HG03354 (cell line): ENCODE measurements around the gene HOXB13.

Experiments
- ATAC-seq: cut with Tn5 transposase; IDR thresholded peaks from one replicate; pipeline ENCODE4 v1.9.1; 2021; ENCODE audit warnings: mild to moderate bottlenecking; ENCODE audit not compliant: unreplicated experiment, poor library complexity, severe bottlenecking

Gene HOXB13

DNA sequence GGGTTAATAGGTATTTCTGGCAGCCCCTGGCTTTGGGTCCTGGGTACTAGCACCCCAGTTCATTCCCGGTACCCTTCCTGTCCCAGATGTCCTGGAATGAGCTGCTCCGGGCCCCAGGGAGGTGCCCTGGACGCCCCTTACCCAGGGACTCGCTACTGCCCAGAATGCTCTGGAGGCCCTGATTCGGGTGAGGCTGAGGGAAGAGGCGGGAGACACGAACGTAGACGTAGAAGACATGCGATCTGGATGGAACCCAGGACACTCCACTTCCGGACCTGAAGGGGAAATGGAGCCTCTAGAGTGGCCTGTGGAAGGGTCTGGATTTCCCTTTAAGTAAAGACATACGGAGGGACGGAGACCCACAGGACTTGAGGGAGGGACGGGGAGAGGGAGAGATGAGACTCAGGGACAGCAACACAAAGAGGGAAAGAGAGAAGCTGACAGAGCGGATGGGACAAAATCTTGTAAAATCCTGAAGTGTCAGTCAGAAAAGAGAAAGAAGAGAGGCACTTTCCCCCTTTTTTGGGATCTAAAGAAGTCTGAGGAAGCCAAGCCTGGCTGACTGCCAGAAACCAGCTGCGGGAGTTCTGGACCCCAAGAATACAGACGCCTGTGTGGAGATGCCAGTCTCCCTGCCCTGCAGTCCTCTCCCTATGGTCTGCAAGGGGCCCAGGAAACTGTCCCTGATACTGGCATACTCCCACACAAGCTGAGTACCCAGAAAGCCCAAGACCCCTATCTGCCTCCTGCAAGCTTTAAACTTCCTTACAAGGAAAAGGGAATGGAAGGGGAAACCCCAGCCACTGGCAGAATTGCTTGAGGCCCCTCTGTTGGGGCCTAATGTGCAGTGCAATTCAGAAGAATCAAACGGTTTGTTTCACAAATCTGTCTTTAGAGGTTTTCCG, 1.0 kb upstream of the HOXB13 start:
- ATAC-seq, result no peak

DNA sequence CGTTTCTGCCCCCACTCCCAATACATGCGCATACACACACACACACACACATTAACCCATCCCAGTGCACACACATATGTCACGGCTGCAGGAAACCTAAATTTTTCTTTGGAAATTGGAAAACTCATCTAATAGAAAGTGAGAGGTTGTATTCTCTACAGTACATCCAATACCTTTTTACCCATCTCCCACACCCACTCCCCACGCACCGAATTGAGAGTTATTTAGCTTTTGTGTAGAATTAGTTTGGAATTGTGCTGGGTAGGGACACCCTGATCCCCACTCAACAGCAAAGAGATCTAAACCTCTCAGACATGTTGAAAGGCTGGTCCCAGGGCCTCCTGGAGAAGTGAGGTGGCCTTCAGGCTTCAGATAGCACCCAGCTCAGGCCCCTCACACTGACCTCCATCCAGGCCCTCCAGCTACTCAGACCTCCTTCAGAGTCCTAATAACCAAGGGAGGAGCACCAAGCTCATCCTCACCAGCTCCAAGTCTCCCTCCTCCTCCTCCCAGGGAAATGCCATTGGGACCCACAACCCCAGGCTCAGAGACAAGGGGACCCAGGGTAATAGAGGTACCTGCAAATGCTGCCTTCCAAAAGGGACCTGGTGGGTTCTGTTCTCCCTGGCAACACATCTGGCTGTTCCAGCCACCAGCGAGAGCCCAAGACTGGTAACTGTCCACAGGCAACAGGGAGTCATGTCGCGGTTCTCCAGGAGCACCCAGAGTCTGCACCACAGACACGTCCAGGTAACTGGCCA, 955 bp downstream of the HOXB13 start:
- ATAC-seq, result no peak

DNA sequence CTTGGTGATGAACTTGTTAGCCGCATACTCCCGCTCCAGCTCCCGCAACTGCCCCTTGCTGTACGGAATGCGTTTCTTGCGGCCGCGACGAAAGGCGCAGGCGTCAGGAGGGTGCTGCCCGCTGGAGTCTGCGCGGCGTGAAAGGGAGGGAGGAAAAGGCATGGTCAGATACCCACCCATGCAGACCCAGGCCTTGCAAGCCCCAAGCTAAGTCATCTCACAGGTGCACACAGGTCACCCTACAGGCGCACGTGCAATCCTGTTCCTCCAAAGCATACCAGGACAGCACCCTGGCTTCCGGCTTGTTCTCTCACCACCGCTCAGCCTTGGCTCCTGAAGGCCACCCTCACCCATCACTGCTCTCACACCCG, 1.6 kb downstream of the HOXB13 start:
- no peak for ATAC-seq

DNA sequence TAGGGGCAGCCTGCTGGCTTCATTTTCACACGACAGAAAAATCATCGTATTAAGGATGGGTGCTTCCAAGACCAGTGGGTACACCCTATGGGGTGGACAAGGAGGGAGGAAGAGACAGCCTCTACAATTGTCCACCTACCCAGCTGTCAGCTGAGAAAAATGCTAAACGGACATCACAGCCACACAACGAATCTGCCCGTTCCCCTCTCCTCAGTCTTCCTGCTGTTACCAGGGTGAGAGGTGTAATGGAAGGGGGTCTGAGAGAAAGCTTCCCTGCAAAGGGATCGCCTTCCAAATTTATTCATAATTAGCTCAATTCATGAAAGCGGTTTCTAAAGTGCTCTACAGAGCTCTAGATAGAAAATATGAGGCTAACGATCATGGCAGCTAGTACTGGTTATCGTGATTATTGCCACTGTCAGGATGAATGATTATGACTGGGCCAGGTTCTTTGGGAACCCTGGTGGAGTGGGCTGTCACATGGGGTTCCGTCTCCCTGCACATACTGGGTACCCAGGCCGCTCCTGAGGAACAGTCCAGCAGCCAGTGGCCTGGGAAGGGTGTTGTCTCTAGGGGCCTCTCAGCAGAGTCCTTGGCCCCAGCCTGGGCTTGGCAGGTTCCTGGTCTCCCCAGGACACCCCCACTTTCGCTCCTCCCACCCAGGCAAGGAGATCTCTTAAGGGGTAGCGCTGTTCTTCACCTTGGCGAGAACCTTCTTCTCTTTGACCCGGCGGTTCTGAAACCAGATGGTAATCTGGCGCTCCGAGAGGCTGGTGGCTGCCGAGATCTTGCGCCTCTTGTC, 2.2 kb downstream of the HOXB13 start:
- no peak for ATAC-seq

DNA sequence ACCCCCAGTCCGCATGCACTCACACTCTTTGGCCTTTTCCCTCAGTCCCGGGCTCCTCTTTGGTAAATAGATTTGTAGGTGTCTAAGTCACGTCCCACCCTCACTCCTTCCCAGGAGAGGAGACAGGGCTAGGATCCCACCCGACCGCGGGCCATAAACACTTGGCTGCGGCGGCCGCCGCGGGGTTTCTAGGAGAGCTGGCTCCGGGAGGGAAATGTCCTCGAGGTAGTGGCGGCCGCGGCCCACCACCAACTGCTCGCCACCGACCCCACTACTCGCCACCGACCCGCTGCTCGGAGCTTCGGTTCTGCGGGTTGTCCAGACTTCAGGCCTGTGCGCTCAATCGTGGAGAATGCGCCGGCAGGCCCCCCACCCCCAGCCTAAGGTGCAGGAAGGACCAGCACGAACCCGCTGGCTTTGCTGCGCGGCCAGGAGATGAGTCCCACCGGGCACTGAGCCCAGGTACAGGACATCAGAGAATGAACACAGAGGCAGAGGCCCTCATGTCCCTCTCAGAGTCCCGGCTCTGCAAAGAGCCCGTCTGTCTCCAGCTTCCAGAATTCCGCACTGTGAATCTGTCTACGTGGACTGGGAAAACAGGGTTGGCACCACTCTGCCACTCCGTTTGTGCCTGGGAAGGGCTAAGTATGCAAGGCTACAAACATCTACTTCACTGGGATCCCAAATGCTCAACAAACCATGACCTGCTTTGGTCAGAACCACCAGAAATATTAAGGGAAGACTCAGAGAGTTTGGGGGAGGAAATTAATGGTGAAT, 3.1 kb downstream of the HOXB13 start:
- ATAC-seq, result no peak

DNA sequence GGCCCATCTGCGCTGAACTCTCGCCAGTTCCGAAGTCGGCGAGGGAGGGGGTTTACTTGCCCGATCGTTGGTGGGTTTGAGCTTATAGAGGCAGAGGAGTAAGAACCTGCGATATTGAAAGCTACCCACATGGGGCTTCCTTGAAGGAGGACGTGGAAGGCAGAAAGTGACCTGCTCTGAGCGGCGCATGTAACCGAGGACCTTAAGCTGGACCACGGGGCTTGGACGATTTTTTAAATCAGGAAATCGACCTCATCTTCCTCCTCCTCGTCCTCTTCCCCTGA, 3.6 kb downstream of the HOXB13 start:
- no peak for ATAC-seq

DNA sequence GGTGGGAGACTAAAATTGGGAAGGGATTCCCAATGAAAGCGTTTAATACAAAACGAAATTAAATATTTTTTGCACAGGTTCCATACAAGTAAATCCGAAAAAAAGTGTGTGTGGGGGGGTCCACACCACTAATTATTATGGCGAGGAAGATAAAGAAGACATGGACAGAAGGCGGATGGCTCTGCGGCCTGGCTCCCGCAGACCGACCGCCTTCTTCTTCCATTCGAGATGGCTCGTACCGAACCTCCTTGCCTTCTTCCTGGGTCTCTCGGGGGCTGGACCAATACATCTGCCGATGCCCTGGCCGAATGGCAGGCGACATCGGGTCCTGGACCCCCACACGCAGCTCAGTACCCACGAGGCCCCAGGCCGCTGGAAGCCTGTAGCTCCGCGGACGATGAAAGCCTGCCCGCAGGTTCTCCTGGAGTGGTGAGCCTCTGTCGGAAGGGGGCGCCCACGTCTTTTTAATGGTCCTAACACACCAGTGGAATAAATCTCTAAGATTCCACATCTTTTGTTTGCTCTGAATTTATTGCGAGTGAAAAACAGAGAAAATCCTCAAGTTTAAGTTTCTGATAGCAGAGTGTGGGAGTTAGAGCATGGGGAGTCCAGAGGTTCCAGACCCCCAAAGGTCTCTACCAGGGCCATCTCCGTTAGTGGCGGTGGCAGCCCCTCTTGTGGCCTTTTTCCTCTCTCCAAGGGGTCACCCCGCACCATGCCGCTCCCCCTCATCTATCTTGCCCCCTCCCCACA, 4.1 kb downstream of the HOXB13 start:
- no peak for ATAC-seq

DNA sequence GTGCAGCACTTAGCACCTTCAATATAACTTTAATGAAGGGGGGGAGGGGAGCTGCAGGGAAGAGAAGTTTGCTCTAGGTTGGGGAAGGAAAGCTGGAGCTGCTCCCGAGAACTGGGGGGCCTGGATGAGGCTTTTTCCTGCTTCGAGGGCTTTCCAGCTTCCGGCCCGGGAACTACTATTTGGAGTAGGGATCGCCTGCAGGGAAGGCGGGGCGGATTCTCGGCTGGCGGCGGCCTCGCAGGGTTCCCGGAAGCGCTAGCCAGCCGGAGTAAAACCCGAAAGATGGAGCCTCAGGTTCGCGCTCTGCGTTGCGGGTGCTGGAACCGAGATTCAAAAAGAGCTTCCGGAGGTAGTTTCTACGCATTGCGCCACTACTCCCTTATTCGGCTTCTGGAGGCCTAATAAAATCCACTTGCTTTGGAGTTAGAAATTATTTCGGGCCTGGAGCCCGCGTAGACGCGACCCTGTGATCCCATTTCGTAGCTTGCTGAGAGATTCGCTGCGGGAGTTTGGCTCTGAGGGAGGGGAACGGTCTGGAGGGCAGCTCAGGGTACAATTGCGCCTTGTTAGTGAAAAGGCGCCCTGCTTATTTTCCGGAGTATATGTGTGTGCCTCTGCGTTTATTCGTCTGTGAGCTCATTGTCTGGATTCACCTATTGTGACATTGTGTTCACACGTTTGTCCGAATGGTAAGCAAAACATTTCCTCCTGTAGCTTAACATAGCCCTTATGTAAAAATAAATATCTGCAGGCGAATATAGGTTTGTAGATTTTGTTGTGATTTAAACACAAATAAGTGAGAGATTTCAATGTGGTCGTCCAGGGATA, 4.9 kb downstream of the HOXB13 start:
- ATAC-seq, result no peak

DNA sequence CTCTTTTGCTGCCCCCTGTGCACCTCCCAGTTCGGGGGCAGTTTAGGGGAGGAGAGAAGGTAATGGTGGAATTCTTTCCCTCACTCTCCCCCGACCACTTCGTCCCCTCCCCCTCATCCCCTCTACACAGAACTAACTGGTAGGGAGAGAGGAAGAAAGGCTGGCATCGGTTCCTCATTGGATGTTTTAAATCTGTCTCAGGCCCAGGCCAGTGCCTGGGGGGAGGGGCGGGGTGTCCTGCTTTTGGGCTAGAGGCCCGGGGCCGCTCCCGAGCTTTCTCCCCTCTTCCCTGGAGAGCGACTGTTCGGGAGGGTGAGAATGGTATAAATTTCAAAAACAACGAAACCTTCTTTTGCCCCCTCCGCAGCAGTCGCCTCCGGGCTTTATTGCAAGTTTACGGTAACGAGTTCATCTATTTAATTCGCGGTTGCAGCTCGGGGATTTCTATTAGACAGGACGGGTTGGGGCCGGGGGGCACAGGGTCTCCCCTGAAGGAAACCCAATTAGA, 5.6 kb downstream of the HOXB13 start, which contains the start of gene PRAC2:
TSS of gene PRAC2 (plus strand) at position 271 of the 508 bp plus-strand sequence. CDS start 1,226 bp downstream, outside the sequence.
- no peak for ATAC-seq

DNA sequence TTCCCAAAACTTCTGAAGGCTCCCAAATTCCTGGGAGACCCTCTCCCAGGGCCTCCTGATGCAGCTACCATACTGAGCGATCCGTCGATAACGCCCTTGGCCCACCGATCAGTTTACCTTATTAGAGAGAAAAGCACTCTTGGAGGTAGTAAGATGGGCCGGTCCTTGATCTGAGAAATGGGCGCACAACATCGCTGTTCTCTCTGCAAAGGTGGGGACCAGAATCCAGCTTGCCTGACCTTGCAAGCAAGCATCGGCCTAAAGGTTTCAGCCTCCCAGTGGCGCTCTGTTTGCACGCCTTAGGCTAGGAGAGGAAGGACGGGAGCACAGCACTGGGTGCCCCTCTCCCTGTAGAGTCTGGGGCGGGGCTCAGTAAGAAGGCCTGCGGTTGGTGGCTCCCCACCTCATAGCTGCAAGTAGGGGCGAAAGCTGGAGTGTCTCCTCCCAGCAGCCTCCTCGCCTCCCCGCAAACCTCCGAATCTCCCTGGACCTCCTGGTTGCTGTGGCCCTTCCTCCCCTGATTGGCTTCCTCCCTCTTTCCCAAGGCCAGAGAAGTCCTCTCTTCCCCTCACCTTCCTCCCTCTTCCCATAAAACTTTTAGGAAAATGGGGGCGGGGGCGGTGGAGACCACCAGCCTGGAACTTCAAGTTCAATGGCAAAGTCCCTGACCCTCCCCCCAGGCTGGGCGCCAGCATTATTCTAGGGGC, 6.2 kb downstream of the HOXB13 start, which contains the start of gene PRAC1:
TSS of gene PRAC1 (minus strand) at position 318 of the 707 bp plus-strand sequence. CDS start at position 192, 126 bp downstream.
- ATAC-seq, result no peak

DNA sequence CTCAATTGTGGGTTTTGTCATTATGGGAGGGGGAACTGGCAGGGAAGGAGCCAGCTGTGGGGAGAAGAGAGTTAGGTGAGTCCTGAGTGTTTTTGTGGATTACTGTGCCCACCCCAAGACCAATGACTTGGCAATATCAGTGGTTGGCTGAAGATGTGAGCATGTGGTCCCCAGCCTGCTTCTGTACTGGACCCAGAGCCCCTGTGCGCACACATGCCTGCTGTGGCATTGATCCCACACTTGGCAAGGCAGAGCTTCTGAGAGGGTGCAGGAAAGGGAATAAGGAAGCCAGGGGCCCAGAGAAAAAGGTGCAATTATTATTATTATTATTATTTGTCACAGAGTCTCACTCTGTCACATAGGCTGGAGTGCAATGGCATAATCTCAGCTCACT, 7.5 kb downstream of the HOXB13 start:
- no peak for ATAC-seq

DNA sequence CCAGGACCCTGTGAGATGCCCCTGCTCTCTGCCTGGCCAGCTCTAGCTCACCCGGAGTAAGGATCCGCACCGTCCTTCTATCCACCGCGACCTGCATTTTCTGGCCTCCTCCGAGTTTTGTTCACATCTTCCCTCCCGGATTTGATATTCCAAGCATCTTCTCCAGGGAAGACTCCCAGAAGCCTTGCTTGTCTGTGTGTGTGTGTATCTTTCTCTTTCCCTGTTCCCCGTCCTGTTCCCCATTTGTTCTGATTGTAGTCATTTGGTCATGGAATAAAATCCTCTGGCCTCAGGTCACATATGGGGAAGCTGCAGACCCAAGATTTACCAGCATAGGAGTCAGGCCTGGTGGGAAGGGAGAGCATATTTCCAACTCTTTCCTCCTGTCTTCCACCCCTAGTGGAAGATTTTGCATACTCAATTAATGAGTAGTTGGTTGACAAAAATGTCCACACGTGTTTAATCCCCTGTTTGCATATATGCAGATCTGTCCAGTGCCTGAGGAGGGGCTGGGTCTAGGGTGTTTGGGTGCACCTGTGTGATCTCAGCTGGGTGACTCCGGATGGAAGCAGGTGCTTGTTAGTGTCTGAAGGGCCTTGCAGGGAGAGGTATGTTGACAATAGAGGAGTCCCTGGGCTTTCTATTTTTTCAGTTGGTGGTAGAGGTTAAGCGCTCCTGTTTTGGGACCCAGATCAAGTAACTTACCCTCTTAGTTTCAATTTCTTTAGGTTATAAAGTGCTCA, 8.1 kb downstream of the HOXB13 start:
- no peak for ATAC-seq

DNA sequence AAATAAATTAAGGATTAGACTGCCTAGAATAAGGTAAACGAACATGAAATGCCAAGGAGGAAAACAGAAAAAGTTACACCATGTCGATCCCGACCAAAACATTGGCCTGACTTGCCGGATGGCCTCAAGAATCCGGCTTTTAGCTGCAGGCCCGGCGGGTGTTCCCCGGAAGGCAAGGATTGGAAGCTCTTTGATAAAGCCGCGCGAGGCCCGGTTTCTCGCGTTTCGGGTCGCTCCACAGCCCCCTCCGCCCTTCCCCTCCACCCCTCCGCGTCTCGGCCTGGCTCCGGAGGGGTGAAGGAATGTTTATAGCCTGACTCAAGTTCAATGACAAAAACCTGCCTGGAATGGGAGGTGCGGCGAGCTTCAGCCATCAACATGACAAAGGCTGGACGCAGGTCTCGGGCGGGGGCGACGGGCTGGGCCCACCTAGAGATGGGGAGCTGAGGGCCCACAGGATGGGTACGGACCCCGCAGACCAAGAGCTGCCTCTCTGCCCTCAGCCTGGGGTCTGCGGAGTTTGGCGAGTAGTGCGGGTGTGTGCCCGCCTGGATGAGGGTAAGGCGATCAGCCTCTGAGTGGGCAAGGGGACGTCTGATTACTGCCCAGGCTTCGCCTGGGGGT, 8.8 kb downstream of the HOXB13 start:
- ATAC-seq, result no peak

DNA sequence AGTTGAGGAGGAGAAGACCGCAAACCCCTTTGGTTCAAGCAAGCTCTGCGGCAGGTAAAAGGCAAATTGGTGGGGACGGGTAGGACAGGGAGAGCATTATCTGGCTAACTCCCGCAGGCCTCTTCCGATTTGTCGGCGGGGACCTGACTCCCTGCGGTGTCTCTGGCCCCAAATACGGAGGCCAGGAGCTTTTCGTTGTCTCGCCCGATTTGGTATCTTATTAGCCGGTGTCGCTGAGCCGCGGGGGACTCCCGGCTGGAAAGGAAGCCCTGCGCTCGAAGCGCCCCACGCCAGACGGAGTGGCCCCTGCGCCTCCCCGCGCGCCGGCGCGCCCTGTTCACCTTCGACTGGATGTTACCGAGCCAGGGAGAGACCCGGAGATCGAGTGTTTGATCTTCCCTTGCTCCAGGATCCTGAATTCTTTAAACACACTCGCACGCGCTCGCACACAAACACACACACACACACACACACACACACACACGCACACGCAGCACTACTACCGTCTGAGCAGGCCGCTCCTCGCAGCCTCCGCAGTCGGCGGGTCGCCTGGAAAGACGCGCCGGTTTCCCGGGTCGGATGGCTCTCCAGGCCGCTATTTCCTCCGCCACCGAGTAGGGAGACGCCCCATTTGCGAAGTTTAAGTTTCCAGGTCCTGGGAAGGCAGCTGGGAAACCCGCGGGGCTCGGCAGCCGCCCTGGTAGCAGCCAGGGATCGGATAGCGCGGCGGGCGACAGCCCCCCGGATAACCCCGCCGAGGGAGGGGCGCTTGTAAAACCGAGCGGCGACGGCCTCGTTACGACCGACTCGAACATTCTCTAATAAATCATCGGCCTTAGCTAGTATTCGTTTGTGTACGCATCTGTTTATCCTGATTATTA, 9.5 kb downstream of the HOXB13 start:
- no peak for ATAC-seq

DNA sequence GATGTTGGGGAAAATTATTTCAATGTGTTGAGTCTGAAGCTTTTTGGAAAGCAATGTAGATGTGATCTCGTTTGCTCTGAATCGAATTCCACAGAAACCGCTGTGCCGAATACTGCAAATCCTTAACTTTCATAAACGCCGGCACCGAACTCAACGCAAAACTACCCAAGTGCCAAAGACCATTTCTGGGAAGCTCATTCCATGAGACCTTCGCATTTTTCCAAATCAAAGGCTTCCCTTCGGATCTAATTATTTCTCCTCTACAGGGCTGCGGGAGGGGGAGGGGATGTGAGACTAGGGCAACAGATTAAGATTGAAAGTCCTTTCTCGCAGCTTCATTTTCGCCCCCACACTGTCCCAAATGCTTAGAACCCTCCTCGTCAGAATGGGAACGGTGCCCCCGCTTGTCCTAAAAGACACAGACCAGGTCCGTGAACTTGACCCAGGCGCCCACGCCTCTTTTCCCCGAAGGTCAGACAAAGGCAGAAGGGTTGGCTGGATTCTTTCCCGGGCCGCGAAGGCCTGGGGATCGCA, 10.3 kb downstream of the HOXB13 start:
- ATAC-seq, result no peak
